ENCODE results near the gene FN3K.

FN3K gene

GRCh38 chr17:82686366-82687324 is 48.8 kb upstream of the FN3K start:
- TF ChIP-seq RARB (CRISPR knock-in tag; IDR thresholded peaks at IDR 0.05), result no peak
- no peak for TF ChIP-seq TOX (CRISPR knock-in tag; IDR thresholded peaks at IDR 0.05; ENCODE audit: borderline replicate concordance)
- TF ChIP-seq BACH2 (CRISPR knock-in tag; IDR thresholded peaks at IDR 0.05; ENCODE audit: borderline replicate concordance), result no peak
- TF ChIP-seq ZNF565 (CRISPR knock-in tag; conservative IDR thresholded peaks at IDR 0.05; ENCODE audit: low read depth), result no peak
- ATAC-seq, result no peak

DNA sequence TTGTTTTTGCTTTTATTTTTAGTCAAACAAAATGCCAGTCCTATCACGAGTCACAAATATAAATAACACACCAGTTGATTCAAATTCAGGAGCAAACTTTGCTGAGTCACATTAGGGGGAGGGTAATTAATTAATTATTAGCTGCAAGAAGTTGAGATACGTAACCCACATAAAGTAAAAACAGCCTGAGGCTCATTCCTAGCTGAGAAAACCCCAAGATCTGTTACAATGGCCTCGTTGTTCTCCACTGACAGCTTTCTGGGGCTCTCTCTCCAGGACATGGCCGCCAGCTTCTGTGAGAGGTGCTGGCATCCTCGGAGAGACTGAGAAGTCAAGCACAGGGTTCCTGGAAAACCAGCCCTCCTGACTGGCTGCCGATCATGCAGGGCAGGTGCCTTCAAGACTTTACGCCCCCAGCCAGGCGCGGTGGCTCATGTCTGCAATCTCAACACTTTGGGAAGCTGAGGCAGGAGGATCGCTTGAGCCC is 48.0 kb upstream of the FN3K start:
- TF ChIP-seq CSDC2 (CRISPR knock-in tag; IDR thresholded peaks at IDR 0.05), result no peak
- TF ChIP-seq ZFP3 (CRISPR knock-in tag; IDR thresholded peaks at IDR 0.05), result no peak
- no peak for TF ChIP-seq OSR1 (CRISPR knock-in tag; IDR thresholded peaks at IDR 0.05)
- TF ChIP-seq, protein P1, sequence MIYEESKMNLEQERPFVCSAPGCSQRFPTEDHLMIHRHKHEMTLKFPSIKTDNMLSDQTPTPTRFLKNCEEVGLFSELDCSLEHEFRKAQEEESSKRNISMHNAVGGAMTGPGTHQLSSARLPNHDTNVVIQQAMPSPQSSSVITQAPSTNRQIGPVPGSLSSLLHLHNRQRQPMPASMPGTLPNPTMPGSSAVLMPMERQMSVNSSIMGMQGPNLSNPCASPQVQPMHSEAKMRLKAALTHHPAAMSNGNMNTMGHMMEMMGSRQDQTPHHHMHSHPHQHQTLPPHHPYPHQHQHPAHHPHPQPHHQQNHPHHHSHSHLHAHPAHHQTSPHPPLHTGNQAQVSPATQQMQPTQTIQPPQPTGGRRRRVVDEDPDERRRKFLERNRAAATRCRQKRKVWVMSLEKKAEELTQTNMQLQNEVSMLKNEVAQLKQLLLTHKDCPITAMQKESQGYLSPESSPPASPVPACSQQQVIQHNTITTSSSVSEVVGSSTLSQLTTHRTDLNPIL (CRISPR knock-in tag; IDR thresholded peaks at IDR 0.05; ENCODE audit: low read depth), result no peak
- TF ChIP-seq ISL1 (CRISPR knock-in tag; IDR thresholded peaks at IDR 0.05), result no peak
- TF ChIP-seq ZNF565 (CRISPR knock-in tag; conservative IDR thresholded peaks at IDR 0.05; ENCODE audit: low read depth), result no peak
- no peak for TF ChIP-seq GLIS3 (CRISPR knock-in tag; IDR thresholded peaks at IDR 0.05)
- TF ChIP-seq SNAI2 (CRISPR knock-in tag; IDR thresholded peaks at IDR 0.05), result no peak
- TF ChIP-seq ZC3H10 (CRISPR knock-in tag; IDR thresholded peaks at IDR 0.05), result no peak
- TF ChIP-seq, protein P2, sequence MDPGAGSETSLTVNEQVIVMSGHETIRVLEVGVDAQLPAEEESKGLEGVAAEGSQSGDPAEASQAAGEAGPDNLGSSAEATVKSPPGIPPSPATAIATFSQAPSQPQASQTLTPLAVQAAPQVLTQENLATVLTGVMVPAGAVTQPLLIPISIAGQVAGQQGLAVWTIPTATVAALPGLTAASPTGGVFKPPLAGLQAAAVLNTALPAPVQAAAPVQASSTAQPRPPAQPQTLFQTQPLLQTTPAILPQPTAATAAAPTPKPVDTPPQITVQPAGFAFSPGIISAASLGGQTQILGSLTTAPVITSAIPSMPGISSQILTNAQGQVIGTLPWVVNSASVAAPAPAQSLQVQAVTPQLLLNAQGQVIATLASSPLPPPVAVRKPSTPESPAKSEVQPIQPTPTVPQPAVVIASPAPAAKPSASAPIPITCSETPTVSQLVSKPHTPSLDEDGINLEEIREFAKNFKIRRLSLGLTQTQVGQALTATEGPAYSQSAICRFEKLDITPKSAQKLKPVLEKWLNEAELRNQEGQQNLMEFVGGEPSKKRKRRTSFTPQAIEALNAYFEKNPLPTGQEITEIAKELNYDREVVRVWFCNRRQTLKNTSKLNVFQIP (CRISPR knock-in tag; IDR thresholded peaks at IDR 0.05; ENCODE audit: borderline replicate concordance, low read depth), result no peak
- no peak for TF ChIP-seq ARNTL (CRISPR knock-in tag; IDR thresholded peaks at IDR 0.05; ENCODE audit: borderline replicate concordance, low read depth)
- TF ChIP-seq TCF4 (CRISPR knock-in tag; IDR thresholded peaks at IDR 0.05; ENCODE audit: borderline replicate concordance), result no peak
- TF ChIP-seq TOX (CRISPR knock-in tag; IDR thresholded peaks at IDR 0.05; ENCODE audit: borderline replicate concordance), result no peak
- TF ChIP-seq PATZ1 (CRISPR knock-in tag; IDR thresholded peaks at IDR 0.05; ENCODE audit: borderline replicate concordance), result no peak
- no peak for TF ChIP-seq ZNF8 (CRISPR knock-in tag; IDR thresholded peaks at IDR 0.05)
- TF ChIP-seq ZNF70 (CRISPR knock-in tag; IDR thresholded peaks at IDR 0.05), result no peak
- TF ChIP-seq TSHZ2 (CRISPR knock-in tag; IDR thresholded peaks at IDR 0.05), result no peak
- TF ChIP-seq ESRRG (CRISPR knock-in tag; IDR thresholded peaks at IDR 0.05), result no peak
- no peak for TF ChIP-seq RARB (CRISPR knock-in tag; IDR thresholded peaks at IDR 0.05)

GRCh38 chr17:82687871-82688270 is 47.5 kb upstream of the FN3K start:
- TF ChIP-seq, protein P2 (CRISPR knock-in tag; IDR thresholded peaks at IDR 0.05; ENCODE audit: borderline replicate concordance, low read depth), result no peak
- TF ChIP-seq TOX (CRISPR knock-in tag; IDR thresholded peaks at IDR 0.05; ENCODE audit: borderline replicate concordance) (no peak), CSDC2 (CRISPR knock-in tag; IDR thresholded peaks at IDR 0.05) (no peak), ZNF8 (CRISPR knock-in tag; IDR thresholded peaks at IDR 0.05) (no peak), SNAI2 (CRISPR knock-in tag; IDR thresholded peaks at IDR 0.05) (no peak), RARB (CRISPR knock-in tag; IDR thresholded peaks at IDR 0.05) (no peak)
- ATAC-seq, result no peak

More for the DNA sequence above, 48.0 kb upstream of the FN3K start:
- no peak for ATAC-seq

Measured in SK-N-SH treated with all-trans-retinoic acid at 6 μM for 48 hours (cell line).